GM21526 (cell line): ENCODE measurements around the gene ARHGAP8.
"Not testable (repeated sequence)": the region's sequence is repeated elsewhere in the genome, so short reads cannot be mapped to it uniquely, and the experiment has no call there.

Experiments used
- ATAC-seq: cut with Tn5 transposase; IDR thresholded peaks from one replicate; pipeline ENCODE4 v1.9.1; 2021; ENCODE audit warnings: moderate library complexity; ENCODE audit not compliant: unreplicated experiment, low FRiP score

Gene ARHGAP8

DNA sequence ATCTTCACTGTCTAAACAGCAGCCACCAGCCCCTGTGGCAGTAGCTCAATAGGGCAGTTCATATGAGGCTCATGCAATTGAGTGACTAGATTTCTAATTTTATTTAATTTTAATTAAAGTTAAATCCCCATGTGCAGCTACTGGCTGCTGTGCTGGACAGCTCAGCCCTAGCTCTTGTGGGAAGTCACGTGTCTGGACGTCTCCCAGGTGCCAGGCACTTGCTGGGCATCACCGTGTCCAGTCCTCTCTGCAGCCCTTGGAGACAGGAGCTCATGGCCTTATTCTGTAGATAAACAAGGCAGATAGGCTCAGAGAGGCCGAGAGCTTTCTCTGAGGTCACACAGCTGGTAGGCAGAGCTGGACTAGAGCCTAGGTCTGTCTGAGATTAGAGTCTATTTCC lies 95.0 kb downstream of the ARHGAP8 start:
- ATAC-seq = no peak

DNA sequence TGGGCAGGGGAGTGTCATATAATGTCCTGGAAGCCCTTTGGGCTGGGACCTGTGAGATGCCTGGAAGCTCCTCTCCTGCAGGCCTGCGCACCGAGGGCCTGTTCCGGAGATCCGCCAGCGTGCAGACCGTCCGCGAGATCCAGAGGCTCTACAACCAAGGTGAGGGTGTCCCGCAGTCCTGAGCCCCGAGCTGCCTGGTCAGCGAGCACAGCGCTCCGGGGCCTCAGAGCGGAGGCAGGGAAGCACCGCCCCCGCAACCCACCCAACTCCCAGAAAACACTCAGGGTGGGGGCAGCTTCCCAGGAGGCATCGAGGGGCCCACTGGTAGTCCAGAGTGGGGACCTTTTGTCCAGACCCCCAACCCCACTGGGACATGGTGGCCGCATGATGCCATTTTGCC lies 95.5 kb downstream of the ARHGAP8 start:
- no peak for ATAC-seq

DNA sequence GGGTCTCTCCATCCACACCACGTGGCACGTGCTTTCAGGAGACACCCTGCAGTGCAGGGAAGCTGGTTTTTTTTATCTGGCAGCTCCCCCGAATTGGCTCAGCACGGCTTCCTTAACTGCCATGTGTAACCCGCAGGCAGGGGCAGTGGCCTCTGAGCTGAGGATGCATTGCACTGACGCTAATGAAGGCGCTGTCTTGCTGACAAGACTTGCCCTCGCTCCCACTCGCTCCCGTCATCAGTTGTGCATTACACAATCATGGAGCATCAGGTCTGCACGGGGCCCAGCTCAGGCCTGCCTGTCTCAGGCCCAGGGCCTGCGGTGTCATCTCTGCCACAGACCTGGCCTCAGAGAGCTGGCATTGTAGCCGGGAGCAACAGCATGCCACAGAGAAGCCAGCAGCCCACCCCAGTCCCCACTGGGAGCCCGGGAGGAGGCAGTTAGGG lies 95.9 kb downstream of the ARHGAP8 start:
- no peak for ATAC-seq

DNA sequence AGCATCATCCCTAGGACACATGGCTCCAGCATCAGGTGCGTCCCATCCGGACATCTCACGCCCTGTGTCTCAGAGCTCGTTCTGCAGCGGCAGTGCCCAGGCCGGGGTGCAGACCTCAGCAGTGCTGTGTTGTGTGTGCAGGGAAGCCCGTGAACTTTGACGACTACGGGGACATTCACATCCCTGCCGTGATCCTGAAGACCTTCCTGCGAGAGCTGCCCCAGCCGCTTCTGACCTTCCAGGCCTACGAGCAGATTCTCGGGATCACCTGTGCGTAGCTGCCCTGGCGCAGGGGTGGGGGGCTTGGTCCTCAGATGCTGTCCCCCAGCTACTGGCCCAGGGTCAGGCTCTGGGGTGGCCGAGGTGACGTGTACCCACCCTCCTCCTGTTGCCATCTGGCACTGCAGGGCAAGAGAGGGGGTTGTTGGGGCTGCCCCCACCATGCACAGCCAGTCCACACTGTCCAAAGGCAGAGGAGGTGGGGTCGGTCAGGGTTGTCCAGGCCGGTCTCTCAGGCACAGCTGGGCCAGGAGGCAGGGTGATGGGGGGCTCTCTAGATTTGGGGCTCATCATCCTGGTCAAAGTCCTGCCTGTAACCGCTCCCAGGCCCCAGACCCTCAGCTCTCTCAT lies 96.5 kb downstream of the ARHGAP8 start:
- ATAC-seq = no peak

DNA sequence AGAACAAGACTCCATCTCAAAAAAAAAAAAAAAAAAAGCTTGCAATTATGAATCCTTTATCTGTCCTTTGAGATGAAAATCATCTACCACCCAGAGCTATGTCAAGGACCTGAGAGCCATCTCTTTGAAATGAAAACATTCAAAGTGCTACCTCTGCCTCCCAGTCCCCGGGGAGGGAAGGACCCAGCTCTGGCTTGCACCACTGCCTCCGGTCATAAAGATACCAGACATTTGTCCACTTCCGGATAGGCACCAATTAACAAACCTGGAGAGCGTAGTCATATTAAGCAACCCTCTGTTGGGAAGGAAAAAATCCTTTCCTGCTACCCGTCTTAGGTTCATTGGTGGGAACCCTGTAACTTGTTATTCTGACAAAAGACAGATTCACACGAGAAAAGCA lies 98.6 kb downstream of the ARHGAP8 start:
- no peak for ATAC-seq

DNA sequence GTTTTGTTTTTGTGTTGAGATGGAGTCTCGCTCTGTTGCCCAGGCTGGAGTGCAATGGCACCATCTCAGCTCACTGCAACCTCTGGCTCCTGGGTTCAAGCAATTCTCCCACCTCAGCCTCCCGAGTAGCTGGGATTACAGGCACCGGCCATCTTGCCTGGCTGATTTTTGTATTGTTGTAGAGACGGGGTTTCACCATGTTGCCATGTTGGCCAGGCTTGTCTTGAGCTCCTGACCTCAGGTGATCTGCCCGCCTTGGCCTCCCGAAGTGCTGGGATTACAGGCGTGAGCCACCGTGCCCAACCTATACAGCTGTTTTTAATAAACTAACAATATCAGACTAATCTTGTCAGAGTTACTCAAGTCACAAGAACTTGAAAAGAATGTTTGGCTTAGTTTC lies 102.3 kb downstream of the ARHGAP8 start:
- not testable (repeated sequence) for ATAC-seq

DNA sequence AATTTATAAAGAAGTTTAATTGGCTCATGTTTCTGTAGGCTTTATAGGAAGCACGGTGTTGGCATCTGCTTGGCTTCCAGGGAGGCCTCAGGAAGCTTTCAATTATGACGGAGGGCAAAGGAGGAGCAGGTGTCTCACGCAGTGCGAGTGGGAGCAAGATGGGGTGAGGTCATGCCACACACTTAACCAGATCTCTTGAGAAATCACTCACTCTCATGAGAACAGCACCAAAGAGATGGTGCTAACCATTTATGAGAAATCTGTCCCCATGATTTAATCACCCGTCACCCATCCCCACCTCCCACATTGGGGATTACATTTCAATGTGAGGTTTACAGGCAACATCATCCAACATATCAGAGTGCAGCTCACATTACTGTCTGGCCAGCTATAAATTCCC lies 103.5 kb downstream of the ARHGAP8 start:
- ATAC-seq = no peak

DNA sequence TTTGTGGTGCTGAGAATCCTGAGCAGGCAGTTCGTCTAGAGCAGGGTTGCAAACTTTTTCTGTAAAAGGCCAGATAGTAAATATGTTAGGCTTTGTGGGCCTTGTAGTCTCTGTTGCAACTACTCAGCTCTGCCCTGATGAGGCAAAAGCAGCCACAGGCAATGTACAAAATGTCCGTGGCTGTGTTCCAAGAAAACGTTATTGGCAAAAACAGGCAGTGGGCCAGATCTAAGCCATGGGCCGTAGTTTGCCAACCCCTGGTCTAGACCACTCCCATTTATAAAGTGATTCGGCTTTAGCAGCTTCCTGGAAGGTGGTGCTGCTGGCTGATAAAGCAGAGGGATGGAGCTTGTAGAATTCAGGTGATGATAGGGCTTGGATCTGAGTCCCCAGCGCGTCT lies 106.4 kb downstream of the ARHGAP8 start:
- ATAC-seq = not testable (repeated sequence)

DNA sequence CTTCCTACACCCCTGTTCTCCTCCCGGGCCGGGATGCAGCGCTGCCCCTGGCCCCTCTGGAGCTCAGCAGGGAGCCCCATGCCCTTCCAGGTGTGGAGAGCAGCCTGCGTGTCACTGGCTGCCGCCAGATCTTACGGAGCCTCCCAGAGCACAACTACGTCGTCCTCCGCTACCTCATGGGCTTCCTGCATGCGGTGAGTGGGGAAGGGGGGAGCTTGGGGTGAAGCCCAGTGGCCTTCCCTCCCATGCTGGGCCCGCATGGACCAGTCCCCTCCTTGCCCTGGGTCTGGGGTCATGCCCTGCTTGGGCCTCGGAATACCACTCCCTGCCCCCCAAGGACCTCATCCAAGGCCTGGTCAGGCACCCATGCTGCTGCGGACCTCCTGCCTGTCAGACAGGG lies 107.3 kb downstream of the ARHGAP8 start:
- no peak for ATAC-seq

DNA sequence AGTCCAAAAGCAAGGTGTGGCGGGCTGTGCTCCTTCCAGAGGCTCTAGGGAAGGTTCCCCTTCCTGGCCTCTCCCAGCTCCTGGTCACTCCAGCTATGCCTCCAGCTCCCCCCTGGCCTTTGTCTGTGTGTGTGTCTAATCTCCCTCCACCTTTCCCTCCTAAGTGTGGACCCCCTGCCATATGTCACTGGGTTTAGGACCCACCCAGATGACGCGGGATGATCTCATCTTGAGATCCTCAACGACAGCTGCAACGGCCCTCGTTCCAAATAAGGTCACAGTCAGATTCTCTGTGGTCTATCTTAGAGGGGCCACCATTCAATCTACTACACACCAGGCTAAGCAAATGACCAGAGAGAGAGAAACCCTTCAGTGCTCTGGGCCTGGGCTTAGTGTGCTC lies 107.9 kb downstream of the ARHGAP8 start:
- ATAC-seq = no peak

DNA sequence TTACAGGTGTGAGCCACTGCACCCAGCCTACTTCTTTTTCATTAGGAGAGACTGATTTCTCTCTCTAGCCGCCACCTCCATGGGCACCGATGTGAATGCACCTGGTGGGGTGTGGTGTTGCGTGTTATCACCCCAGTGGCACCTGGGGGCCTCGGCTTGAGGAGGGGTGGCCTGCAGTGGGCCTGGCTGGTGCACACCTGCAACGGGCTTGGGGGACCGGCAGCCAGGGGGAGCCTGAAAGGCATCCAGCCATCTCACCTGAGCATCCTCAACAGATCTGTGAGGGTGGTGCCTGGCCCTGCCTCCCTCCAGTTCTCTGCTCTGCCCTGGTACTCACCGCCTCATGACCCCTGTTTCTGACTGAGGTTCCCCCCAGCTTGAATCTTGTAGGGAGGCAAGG lies 108.9 kb downstream of the ARHGAP8 start:
- ATAC-seq = no peak

DNA sequence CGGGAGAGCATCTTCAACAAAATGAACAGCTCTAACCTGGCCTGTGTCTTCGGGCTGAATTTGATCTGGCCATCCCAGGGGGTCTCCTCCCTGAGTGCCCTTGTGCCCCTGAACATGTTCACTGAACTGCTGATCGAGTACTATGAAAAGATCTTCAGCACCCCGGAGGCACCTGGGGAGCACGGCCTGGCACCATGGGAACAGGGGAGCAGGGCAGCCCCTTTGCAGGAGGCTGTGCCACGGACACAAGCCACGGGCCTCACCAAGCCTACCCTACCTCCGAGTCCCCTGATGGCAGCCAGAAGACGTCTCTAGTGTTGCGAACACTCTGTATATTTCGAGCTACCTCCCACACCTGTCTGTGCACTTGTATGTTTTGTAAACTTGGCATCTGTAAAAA lies 109.9 kb downstream of the ARHGAP8 start:
- ATAC-seq = no peak

DNA sequence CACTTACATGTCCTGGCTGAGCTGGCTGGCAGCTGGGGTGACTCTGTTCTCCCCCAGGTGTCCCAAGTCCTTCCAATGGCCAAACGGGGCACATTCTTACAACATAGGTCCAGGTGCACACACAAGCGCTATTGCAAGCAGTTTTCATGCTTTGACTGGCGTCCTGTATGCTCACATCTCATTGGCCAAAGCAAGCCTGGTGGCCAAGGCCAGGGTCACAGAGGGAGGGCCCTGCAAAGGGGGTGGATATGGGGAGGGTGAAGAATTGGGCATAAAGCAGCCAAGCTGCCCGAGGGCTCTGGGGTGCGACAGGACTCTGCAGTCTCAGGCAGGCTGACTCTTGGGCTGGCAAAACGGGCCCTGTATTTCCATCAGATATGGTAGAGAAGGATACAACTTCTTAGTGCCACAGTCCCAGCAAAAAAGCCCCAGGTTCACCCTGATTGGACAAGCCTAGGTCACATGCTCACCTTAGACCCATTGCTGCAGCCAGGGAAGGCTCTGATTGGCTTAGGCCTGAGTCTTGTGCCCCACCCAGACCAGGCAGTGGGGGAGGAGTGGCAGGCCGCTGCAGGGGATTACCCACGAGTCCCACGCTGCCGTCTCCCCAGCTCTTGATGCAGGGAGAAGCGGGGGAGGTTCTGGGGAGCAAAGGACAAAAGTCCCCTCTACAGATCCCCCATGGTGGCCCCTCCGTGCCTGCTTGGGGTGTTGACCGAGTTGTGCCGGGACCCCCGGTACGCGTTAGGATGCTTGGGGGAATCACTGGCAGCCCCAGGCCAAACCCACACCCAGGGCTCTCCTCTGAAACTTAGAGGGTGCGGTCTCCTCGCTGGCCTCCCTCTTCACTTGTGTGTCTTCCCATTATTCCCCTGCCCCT lies 110.8 kb downstream of the ARHGAP8 start:
- ATAC-seq = no peak

DNA sequence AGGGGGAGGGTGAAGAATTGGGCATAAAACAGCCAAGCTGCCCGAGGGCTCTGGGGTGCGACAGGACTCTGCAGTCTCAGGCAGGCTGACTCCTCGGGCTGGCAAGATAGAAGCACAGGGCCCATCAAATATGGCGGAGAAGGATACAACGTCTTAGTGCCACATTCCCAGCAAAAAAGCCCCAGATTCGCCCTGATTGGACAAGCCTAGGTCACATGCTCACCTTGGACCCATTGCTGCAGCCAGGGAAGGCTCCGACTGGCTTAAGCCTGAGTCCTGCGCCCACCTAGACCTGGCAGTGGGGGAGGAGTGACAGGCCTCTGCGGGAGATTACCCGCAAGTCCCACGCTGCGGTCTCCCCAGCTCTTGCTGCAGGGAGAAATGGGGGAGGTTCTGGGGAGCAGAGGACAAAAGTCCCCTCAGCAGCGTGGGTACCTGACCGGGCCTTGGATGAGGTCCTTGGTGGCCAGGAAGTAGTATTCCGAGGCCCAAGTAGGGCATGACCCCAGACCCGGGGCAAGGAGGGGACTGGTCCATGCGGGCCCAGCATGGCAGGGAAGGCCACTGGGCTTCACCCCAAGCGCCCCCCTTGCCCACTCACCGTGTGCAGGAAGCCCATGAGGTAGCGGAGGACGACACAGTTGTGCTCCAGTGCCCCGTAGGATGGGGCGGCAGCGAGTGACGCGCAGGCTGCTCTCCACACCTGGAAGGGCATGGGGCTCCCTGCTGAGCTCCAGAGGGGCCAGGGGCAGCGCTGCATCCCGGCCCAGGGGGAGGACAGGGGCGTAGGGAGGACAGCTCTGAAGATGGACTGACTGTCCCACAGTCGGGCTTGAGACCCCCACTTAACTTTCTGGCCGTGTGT lies 113.0 kb downstream of the ARHGAP8 start:
- ATAC-seq = no peak

DNA sequence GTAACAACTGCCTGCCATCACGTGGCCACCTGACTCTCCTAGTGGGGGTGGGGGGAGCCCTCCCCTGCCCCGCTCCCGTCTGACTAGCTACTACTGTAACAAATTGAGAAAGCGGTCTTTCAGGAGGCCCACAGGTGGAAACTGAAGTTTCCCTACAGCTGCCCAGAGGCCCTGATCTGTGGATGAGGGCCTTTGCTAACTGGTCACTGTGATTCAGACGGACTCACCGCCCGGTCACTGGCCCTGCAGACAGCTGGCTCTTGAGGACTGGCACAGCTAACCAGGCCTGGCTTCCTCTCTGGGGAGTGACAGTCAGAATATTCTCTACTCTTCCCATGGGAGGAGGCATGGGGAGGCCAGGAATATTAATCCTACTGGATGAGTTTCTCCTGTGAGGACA lies 116.8 kb downstream of the ARHGAP8 start:
- ATAC-seq = no peak

DNA sequence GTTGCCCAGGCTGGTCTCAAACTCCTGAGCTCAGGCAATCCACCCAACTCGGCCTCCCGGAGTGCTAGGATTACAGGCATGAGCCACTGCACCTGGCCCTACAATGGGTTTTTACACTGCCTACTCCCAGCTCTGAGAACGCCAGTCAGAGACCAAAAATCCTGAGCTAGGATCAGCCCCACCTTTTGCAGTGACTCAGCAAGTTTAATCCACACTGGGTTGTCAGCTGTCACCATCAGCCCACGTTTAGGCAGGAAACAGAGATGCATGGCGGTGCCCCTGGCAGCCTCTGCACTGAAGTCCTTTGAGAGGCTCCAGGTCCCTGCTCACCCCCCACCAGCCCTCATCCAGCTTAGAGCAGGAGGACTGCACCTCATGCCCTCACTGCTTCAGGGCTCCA lies 117.6 kb downstream of the ARHGAP8 start:
- no peak for ATAC-seq

DNA sequence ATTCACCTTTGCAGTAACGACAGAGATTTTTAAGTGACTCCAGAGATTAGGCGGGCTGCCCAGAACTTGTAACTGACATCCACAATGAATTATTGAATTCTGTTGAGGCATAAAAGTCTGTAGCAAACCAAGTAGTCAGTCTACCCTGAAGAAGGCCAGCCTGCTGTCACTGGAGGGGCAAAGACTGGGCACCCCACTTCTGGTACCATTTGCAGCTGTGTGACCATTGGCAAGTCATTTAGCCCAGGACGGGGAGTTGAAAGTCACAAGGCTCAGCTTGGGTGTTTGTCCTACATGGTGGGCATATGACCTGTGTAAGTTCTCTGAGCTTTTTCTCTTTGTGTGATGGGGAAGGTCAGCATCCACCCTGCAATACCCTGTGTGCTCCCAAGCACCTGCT lies 119.4 kb downstream of the ARHGAP8 start:
- ATAC-seq = no peak

DNA sequence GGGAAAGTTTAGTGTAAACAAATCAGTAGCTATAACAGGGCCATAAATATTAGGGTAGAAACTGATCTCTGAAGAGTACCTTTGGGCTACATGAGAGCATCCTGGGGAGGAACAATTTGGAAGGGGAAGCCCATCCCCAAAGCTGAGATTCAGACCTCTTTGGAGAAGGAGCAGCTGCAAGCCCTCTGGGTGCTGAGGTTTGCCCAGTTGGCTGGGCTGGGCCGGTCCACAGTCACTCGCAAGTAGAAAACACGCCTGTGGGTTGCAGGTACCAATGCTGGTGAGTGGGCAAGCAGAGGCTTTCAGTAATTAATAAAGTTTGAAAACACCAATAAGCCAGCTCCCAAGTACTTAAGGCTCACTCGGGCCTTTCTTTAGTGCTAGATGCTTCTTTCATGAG lies 124.5 kb downstream of the ARHGAP8 start:
- no peak for ATAC-seq

DNA sequence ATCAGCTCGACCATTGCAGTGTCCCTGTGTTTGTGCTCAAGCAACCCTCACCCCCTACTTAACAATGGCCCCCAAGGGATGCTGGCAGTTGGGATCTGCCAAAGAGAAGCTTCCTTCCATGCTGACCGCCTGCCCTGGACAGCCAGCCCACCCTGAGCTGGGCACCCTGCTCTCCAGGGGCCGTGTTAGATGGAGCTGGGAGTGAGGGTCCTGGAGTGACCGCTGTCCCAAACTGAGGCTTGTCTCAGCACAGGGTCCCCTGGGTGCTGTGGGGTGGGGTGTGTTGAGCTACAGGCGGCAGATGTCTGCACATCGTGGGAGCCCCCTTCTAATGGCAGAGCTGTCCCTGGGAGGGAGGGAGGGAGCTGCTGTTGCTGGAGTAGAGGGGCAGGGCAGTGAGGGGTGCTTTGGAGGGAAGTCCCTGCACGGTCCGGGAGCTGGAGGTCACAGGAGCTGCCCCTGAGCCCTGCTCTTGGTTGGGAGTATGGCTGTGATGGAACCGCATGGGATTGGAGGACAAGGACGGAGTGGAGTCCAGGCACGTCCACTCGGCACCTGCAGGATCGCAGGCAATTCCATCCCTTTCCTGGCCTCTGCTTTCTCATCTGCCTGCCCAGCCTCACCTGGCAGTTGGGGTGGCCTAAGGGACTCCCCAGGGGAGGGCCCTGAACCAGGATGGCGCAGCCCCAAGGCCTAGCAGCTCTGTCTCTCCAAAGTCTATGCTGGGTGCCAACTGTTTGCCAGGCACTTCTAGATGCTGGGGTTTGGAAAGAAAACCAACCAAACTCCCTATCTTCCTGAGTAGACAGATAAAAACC lies 126.3 kb downstream of the ARHGAP8 start:
- no peak for ATAC-seq

DNA sequence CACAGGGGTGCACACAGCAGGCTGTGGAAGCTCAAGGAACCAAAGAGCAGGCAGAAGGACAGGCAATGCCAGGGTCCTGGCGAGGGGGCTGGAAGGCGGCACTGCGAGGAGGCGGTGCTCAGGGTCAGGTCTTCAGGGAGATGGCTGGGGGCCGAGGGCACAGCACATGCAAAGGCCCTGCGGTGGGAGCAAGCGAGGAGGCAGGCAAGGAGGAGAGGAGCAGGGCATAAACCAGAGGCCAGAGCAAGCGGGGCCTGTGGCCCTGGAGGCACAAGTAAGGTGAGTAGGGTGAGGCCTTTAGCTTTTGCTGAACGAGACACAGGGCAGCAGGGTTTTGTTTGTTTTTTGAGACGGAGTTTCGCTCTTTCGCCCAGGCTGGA lies 126.9 kb downstream of the ARHGAP8 start:
- ATAC-seq = no peak
